SK-N-DZ (cell line): ENCODE measurements around the gene CD300LG. TPM values are rescaled to one million over a fixed set of nuclear protein-coding genes. Genes with fewer than 3 reads are reported as not detected.
"Not testable (repeated sequence)": the region's sequence is repeated elsewhere in the genome, so short reads cannot be mapped to it uniquely, and the experiment has no call there.

Experiments
- DNase-seq: peaks from one replicate; pipeline ENCODE4 v3.0.0-alpha.2; 2015; ENCODE audit warnings: low spot score
- polyA plus RNA-seq, 2 experiments: library from polyadenylated mRNA; depleted of rRNA; stranded (reverse); fragments of >200 nt; gene quantifications; 2 replicates each; pipeline ENCODE4 v1.2.3, GENCODE V29; 2014

CD300LG gene
- polyA plus RNA-seq (2014; cell fraction: cytosol; rRNA removed): not detected in 2 replicates
- not detected in 2 replicates for polyA plus RNA-seq (2014; cell fraction: nucleus; rRNA removed)

DNA sequence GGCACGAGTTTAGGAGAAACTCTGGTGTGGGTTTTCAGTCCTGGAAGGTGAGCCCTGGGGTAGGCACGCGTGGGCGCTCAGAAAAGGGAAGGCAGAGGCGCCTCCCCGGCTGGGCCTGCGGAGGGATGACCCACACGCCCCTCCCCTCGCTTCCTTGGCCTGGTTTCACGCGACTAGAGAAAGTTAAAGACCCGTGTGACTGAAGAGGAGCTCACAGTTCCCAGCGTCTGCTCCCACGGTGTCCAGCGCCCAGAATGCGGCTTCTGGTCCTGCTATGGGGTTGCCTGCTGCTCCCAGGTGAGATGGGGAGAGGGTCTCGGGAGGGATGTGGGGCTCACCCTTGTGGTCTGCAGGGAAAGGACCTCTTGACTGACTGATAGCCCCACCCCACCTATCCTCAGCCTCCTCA, at the start of gene CD300LG:
Gene CD300LG (plus strand): TSS at position 214 of the 409 bp plus-strand sequence. CDS start 41 bp downstream, at position 255.
- no peak for DNase-seq

DNA sequence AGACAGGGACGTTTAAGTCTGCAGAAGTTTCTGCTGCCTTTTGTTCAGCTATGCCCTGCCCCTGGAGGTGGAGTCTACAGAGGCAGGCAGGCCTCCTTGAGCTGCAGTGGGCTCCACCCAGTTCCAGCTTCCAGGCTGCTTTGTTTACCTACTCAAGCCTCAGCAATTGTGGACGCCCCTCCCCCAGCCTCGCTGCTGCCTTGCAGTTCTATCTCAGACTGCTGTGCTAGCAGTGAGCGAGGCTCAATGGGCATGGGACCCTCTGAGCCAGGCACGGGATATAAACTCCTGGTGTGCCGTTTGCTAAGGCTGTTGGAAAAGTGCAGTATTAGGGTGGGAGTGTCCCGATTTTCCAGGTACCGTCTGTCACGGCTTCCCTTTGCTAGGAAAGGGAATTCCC, 49.0 kb upstream of the CD300LG start:
- not testable (repeated sequence) for DNase-seq

DNA sequence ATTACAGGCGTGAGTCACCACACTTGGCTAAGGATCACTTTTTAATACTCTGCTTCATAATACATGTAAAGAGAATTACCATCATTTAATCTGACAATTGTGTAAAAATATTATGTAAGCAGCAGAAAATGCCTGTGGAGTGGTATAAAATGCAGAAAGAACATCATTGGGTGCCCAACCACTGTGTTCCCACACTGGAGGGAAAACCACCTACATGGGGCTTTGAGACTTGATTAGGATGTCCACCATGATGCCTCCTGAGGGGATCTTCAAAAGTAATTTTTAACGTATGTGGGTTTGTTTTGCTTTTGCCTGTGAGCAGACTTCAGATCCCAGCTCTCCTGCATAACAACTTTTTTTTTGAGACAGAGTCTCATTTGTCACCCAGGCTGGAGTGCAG, 47.9 kb upstream of the CD300LG start:
- no peak for DNase-seq

GRCh38 chr17:43800736-43801135, 46.2 kb upstream of the CD300LG start:
- no peak for DNase-seq

- DNase-seq: no peak
Measured at GRCh38 chr17:43801844-43802243, 45.1 kb upstream of the CD300LG start.

DNA sequence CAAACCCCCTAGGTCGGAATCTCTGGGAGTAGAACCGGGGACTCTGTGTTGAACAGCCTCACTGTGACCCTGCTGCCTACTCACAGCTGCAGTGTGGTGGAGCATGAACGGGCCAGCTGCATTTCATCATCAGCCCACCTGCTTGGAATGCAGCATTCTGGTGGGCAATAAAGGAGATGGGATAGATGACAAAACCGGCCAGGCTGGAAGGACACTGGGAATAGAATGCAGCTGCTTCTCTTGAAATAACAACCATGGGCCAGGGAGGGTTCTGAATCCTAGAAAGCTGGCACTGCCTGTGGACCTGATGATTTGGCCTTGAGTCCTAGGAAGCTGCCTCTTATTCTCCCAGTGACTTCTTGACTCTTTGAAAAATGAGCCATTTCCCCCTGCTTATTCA, 43.2 kb upstream of the CD300LG start:
- DNase-seq: no peak

DNA sequence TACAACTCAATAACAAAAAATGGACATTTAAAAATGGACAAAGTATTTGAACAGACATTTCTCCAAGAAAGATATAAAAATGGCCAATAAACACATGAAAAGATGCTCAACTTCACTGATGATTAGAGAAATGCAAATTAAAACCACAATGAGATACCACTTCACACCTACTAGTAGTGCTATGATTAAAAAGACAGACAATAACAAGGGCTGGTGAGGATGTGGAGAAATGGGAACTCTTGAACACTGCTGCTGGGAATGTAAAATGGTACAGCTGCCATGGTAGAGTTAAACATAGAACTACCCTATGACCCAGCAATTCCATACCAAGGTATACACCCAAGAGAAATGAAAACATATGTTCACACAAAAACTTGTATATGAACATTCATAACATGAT, 41.9 kb upstream of the CD300LG start:
- DNase-seq: no peak

DNA sequence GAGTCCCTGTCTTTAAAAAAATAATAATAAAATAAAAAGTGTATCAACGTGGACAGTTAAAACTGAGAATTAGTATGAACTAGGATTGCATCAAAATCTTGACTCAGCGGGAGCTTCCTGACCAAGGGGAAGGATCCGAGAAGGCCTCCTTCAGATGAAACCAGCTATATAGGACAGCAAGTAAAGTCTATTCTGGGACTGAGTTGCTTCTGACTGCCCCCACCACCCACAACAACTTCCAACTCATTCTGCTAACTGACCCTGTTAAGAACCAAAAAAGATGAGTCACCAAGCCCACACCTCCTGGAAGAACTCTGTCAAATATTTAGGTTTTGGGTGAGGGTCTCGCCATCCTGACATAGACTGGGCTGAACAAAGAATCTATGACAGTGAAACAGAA, 38.9 kb upstream of the CD300LG start:
- DNase-seq: no peak

GRCh38 chr17:43809121-43809520, 37.9 kb upstream of the CD300LG start:
- no peak for DNase-seq

DNA sequence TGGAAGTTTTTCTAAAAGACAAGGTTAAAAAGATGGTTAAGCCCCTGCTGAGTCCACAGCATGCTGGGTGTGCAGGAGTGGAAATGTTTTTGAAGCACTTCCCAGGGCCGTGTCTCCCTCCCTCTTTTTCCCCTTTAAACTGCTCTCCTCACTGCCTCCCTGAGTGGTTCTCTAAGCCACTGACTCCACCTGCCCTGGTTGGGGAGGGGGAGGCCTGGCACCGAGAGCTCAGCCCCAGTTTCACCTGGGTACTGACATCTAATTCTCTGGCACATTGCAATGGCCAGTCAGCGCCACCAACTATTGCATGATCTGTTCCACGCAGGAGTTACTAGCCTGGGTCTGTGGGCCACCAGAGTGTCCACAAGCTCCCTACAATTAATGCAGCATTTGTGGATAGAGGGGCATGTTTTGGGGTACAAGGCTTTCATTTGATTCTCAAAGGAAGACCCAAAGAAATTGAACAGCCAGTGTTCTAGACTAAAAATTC, 36.7 kb upstream of the CD300LG start:
- no peak for DNase-seq

DNA sequence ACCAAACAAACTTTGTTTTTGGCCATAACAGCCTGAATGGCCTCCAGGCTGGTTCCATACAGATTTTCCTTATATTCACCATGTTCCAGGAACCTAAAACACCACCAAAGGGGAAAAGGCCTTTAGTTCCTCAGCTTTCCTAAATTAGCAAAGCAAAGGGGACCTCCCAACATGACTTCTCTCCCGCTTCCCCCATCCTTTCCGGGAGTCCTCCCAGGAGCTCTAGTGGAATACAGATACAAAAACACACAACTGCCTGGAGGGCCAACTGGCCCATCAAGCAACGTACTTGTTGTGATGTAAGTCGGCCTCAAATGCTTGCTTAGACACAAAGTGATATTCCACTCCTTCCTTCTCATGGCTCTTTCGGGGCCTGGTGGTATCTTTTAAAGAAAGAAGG, 36.2 kb upstream of the CD300LG start:
- DNase-seq: no peak

DNA sequence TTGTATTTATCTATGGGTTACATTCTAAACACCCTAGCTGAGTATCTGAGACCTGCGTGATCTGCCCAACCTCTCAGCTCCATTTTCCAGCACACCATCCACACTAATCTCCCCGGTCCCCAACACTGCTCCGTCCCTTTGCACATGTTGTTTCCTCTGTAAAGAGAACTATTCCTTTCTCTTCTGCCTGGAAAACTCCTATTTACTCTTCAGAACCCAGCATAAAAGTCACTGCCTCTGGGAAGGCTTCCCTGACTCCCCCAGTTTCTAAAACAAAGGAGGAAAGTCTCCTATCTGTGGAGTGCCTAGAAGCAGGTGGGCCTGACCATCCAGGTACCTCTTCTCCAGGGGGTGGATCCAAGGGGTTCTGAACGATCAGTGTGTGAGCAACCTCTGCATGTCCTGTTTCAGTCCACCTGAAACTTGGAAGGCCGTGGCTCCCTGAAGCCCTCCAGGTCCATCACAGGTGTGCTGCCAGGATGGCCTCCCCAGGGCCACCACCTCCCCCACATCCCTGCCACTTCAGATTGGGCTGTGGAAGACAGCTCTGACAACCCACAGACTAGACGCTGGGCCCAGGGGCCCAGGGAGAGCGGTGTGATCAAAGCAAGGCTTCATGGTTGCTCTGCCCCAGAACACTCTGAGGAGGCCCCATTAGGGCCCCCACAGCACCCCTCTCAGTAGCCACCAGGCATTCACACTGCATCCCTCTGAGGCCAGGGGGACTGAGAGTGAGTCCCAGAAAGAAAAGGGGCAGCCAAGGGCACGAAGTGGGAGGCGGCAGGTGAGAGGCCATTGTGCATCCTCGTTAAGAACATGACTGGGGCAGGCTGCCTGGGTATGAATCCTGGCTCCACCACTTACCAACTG, 34.3 kb upstream of the CD300LG start:
- DNase-seq: no peak

- no peak for DNase-seq
Measured at GRCh38 chr17:43813386-43813785, 33.6 kb upstream of the CD300LG start.

- no peak for DNase-seq
Measured at GRCh38 chr17:43814026-43814425, 33.0 kb upstream of the CD300LG start.

DNA sequence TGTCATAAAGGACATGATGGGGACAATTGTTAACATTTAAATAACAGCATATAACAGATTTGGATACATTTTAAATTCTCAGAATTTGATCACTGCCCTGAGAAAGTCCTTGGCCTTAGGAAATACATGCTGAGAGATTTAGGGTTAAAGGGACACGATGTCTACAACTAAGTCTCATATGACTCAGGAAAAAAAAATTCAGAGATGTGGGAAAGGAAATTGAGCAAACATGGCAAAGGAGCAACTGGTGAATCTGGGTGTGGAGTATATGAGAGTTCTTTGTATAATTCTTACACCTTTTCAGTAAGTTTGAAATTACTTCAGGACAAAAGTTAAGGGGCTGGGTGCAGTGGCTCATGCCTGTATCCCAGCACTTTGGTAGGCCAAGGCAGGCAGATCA, 32.3 kb upstream of the CD300LG start:
- no peak for DNase-seq

DNA sequence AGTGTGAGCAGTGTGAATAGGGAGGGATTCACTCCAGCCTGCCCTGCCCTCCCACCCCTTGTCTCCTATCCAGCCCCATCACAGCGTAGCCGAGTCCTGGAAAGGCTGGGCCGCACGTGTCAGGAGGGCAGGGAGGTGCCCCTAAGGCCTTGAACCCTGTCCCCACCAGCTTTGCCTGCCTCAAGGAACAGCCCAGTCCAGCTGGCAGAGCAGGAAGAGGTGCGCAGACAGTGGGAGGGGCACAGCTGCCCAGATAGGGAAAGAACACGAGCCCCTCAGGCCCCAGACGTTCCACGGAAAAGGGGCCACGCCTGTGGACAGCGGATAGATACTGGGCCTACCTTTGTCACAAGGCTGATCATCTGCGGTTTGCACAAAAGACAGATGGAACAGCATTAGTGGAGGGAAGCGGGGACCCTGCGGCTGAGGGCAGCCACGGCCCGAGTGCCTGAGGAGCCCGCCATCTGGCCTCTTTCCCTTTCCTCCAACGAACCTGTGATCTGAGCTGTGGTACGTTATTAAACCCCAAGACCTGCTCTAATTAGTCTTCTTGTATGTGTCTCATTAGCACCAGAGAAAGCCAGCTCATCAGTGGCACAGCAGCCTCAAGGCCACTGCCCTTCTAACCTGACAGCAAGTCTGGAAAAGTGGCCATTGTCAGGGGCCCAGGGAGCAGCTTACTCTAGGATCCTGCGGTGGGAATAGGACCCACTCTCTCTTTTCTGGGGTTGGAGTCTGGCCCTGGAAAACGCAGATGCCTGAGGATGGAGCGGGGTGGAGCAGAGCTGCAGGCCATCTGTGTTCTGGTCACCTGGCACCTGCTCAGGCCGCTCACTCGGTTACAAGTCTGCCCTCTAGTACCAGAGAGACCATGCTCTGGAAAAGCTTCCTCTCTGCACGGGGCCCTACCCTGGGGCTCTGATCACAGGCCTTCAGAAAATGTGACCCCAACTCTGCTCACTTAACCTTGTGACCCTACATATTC, 30.3 kb upstream of the CD300LG start:
- no peak for DNase-seq

GRCh38 chr17:43817826-43818225, 29.1 kb upstream of the CD300LG start:
- DNase-seq: no peak

DNA sequence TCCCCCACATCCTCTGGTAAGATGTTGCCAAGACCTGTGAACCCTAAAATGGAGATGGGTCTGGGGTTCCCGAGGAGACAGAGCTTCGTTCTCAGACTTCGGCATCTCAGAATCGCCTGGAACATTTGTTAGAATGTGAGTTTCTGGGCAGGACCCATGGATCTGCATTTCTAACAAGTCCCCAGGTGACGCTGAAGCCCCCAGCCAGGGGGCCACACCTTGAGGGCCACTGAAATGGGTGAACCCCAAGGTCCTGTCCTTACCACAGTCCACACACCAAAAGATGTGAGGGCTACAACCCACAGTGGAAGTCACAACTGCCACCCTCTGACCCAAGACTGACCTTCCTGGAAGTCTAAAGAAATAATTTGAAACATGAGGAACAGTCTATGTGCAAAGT, 28.0 kb upstream of the CD300LG start:
- DNase-seq: no peak

- DNase-seq: no peak
Measured at GRCh38 chr17:43820759-43821158, 26.2 kb upstream of the CD300LG start.

DNA sequence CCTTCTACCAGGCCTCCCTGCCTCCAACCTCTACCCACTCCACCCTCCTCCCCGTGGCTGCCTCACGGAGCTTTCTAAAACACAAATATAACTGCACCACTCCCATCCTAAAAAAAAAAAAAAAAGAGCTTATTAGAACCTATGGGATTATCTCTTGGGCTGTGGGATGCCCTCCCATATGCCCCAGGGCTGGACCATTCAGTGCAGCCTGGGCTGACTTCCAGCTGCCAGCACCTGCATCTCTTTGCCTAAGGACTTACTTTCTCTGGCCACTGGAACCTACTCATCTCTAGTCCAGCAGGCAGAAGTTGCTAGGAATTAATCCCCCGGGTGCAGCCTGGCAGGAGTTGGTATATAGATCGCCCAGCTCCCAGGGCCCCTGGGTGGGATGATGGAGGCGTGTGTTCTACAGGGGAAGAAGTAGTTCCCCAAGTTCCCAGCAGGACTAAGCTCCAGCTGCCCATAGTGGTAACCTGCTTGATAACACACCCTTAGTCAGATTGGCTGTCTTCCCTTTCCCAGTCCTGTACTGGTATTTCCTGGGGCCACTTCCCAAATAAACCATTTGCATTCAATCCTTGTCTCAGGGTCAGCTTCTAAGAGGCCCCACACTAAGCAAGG, 24.3 kb upstream of the CD300LG start:
- DNase-seq: no peak

DNA sequence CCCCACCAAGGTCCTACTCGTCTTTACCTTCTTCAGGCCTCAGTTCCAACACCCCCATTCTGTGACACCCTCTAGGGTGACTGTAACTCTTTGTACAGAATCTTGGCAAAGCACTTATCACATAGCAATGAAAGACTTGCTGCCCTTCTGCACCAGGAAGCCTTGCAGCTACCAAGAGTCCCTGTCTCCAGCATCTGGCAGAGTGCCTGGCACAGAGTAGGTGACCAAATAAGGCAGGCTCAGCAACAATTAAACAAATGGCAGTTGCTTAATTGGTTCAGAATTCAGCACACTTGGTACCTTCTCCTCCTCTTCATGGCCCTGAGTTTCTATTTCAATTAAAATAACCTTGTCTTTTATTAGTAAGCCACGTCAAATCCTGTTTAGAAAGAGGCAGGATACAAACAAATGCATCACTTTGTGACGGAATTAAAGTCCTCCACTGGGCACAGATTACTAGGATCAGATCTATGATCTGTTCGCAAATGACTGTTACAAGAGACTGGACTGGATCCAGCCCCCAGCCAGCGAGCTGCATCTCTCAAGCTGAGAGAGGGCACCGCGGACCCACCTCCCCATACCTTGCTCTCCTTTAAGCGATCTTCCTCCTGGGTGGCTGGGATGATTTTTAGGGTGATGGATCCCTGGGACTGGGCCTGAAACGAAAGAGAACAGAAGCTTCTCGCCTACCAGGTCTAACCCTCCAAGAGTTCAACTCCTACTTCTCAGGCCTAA, 23.5 kb upstream of the CD300LG start:
- no peak for DNase-seq
